K562 (cell line): ENCODE data around the gene CDH16. TPM values are rescaled to one million over a fixed set of nuclear protein-coding genes. Genes with fewer than 3 reads are reported as not detected.
A peak's percentile ranks its signal among the peaks of the same experiment; 100 is the strongest.

ENCODE experiments used
- ATAC-seq: fragments of 200-7000 bp; cut with Tn5 transposase; 3 replicates; pipeline ENCODE4 v1.9.1; 2020; ENCODE audit warnings: moderate library complexity
- BruUV-seq: library from RNA; stranded (reverse); fragments of 400-500 nt; replicated peaks from 2 replicates; lab custom pipeline; 2021; lab: Mats Ljungman, UMichigan
- CTCF ChIA-PET: fragments of 300-600 bp; formaldehyde crosslinking; extraction: SDS; loops from one replicate; lab custom pipeline; 2021; ENCODE audit warnings: low intra/inter-chr PET ratio; lab: Yijun Ruan, JAX
- POLR2A ChIA-PET: fragments of 300-600, 350-650 bp; sonication (Branson Sonifier 250); formaldehyde crosslinking; extraction: SDS; loops from one replicate; lab custom pipeline; 2021; ENCODE audit warnings: antibody characterized with exemption, inconsistent platforms; lab: Yijun Ruan, JAX
- DNase-seq, 4 experiments: peaks; one replicate each; pipeline versions ENCODE4 v3.0.0 to v3.0.0-alpha.2; 2011 to 2018; ENCODE audit warnings: low spot score in 3 of 4, mixed read lengths in 3 of 4; ENCODE audit errors: extremely low read depth in 1 of 4
- FAIRE-seq: peaks from 2 replicates; lab custom pipeline; 2011; peaks lifted over from hg19 to GRCh38; lab: Jason Lieb, UNC
- H2AFZ ChIP-seq: 2 replicates; pipeline ENCODE4 v1.6.0; 2011; ENCODE audit warnings: low read depth, low read length, control low read depth, inconsistent platforms
- H3K27ac ChIP-seq: fragments of 200-600 bp; 3 replicates; pipeline ENCODE4 v1.8.0; 2011; ENCODE audit warnings: low read depth, mild to moderate bottlenecking, control low read depth, inconsistent platforms, low read length, moderate library complexity, mixed read lengths; ENCODE audit errors: extremely low read depth
- H3K27me3 ChIP-seq, 2 experiments: fragments of 300-600 bp in 1 of 2; 2 replicates in 1 of 2; 3 replicates in 1 of 2; pipeline versions ENCODE4 v1.6.0 to v1.8.0; 2011; ENCODE audit warnings: inconsistent platforms in 2 of 2, low read length in 2 of 2, mild to moderate bottlenecking in 1 of 2, mixed read lengths in 1 of 2, moderate library complexity in 1 of 2; ENCODE audit not compliant: control insufficient read depth in 2 of 2, insufficient read depth in 2 of 2
- H3K36me3 ChIP-seq: fragments of 300-600 bp; 3 replicates; pipeline ENCODE4 v1.8.0; 2011; ENCODE audit warnings: mild to moderate bottlenecking, low read length, inconsistent platforms; ENCODE audit not compliant: control insufficient read depth, insufficient read depth
- H3K4me1 ChIP-seq, 2 experiments: fragments of 200-600 bp in 1 of 2; replicated peaks in 1 of 2; 2 replicates in 1 of 2; 3 replicates in 1 of 2; pipeline versions ENCODE4 v1.5.1 to v1.8.0; 2011; ENCODE audit warnings: inconsistent platforms in 2 of 2, low read length in 2 of 2, mild to moderate bottlenecking in 1 of 2, mixed read lengths in 1 of 2, moderate library complexity in 1 of 2; ENCODE audit not compliant: control insufficient read depth in 2 of 2, insufficient read depth in 2 of 2
- H3K4me2 ChIP-seq: 2 replicates; pipeline ENCODE4 v1.6.1; 2011; ENCODE audit warnings: low read length, control low read depth, inconsistent platforms, mixed read lengths; ENCODE audit not compliant: insufficient read depth
- H3K4me3 ChIP-seq: fragments of 200-600 bp; sonication (generic), shearing (Covaris generic); 2 replicates; pipeline ENCODE4 v1.5.1; 2016; ENCODE audit warnings: control low read depth, inconsistent platforms
- H3K79me2 ChIP-seq: fragments of 200-600 bp; 3 replicates; pipeline ENCODE4 v1.8.0; 2011; ENCODE audit warnings: low read length, inconsistent platforms; ENCODE audit not compliant: control insufficient read depth, insufficient read depth
- H3K9ac ChIP-seq, 2 experiments: 2 replicates each; pipeline versions ENCODE4 v1.6.0 to v1.6.1; 2011; ENCODE audit warnings: low read depth in 2 of 2, low read length in 2 of 2, control low read depth in 1 of 2, inconsistent platforms in 1 of 2, mild to moderate bottlenecking in 1 of 2, mixed read lengths in 1 of 2; ENCODE audit not compliant: insufficient read depth in 1 of 2
- H3K9me1 ChIP-seq: one replicate; pipeline ENCODE4 v1.6.0; 2011; ENCODE audit warnings: inconsistent platforms, mild to moderate bottlenecking, low read length, moderate library complexity; ENCODE audit not compliant: control insufficient read depth, insufficient read depth
- H3K9me3 ChIP-seq: replicated peaks from 2 replicates; pipeline ENCODE4 v1.5.1; 2011; ENCODE audit warnings: low read depth, low read length, inconsistent platforms; ENCODE audit not compliant: control insufficient read depth, insufficient read depth
- H4K20me1 ChIP-seq: replicated peaks from 2 replicates; pipeline ENCODE4 v1.6.1; 2011; ENCODE audit warnings: low read length, inconsistent platforms, mixed read lengths; ENCODE audit not compliant: control insufficient read depth, insufficient read depth
- ARID2 ChIP-seq: fragments of 450-650 bp; IDR thresholded peaks from 2 replicates; pipeline ENCODE4 v1.6.1; 2017; ENCODE audit warnings: antibody characterized with exemption, mild to moderate bottlenecking
- ATF7 ChIP-seq: fragments of 450-650 bp; IDR thresholded peaks from 2 replicates; pipeline ENCODE4 v1.7.1; 2014; ENCODE audit warnings: mild to moderate bottlenecking, moderate library complexity
- DEAF1 ChIP-seq: fragments of 450-650 bp; formaldehyde crosslinking; IDR thresholded peaks from 2 replicates; pipeline ENCODE4 v1.4.0; 2020; ENCODE audit warnings: mild to moderate bottlenecking, moderate library complexity
- ILF3 ChIP-seq: fragments of 450-650 bp; IDR thresholded peaks from 2 replicates; pipeline ENCODE4 v1.6.1; 2018; ENCODE audit warnings: antibody characterized with exemption, mild to moderate bottlenecking, moderate library complexity, borderline replicate concordance
- MTA3 ChIP-seq: fragments of 450-650 bp; formaldehyde crosslinking; IDR thresholded peaks from 2 replicates; pipeline ENCODE4 v1.6.1; 2017; ENCODE audit warnings: mild to moderate bottlenecking, borderline replicate concordance
- MYNN ChIP-seq, 2 experiments: sonication (generic); formaldehyde crosslinking in 1 of 2; IDR thresholded peaks; 2 replicates each; pipeline versions ENCODE4 v1.5.0 to v1.6.1; 2016 to 2020; ENCODE audit warnings: antibody characterized with exemption in 1 of 2, missing genetic modification reagents in 1 of 2
- NCOA4 ChIP-seq: fragments of 450-650 bp; IDR thresholded peaks from 2 replicates; pipeline ENCODE4 v1.6.1; 2018; ENCODE audit warnings: mild to moderate bottlenecking; ENCODE audit not compliant: partially characterized antibody
- STAG1 ChIP-seq: sonication (generic); formaldehyde crosslinking; IDR thresholded peaks from 2 replicates; pipeline ENCODE4 v1.5.0; 2020; ENCODE audit warnings: missing genetic modification reagents, borderline replicate concordance
- TCF7 ChIP-seq: sonication (generic); IDR thresholded peaks from 2 replicates; pipeline ENCODE4 v1.6.1; 2016; ENCODE audit warnings: antibody characterized with exemption, borderline replicate concordance
- XRCC5 ChIP-seq: fragments of 200-400 bp; formaldehyde crosslinking; IDR thresholded peaks from 2 replicates; pipeline ENCODE4 v1.6.1; 2017; ENCODE audit warnings: low read depth, mild to moderate bottlenecking, low read length
- ZC3H4 ChIP-seq: sonication (generic); formaldehyde crosslinking; IDR thresholded peaks from 2 replicates; pipeline ENCODE4 v1.9.0; 2021; ENCODE audit warnings: missing genetic modification reagents, borderline replicate concordance
- ZMIZ1 ChIP-seq, 2 experiments: fragments of 150-350 bp in 1 of 2; IDR thresholded peaks; 2 replicates each; pipeline ENCODE4 v1.6.1; 2012 to 2016; ENCODE audit warnings: low read depth in 2 of 2, low read length in 2 of 2, mild to moderate bottlenecking in 1 of 2, moderate library complexity in 1 of 2
- ZNF263 ChIP-seq: sonication (generic); formaldehyde crosslinking; IDR thresholded peaks from 2 replicates; pipeline ENCODE4 v1.8.0; 2022; ENCODE audit warnings: mild to moderate bottlenecking, missing genetic modification reagents, borderline replicate concordance
- ZNF384 ChIP-seq: IDR thresholded peaks from 2 replicates; pipeline ENCODE4 v1.6.1; 2012; ENCODE audit warnings: low read depth, low read length, improper control_type of control experiment
- WGBS: fragments of 100-300 bp; shearing (Covaris generic); methylation state at CpG from one replicate; pipeline ENCODE4 v1.1.6; 2016; ENCODE audit warnings: low coverage, mixed read lengths; ENCODE audit not compliant: insufficient coverage; ENCODE audit errors: missing lambda C conversion rate; 5-methylcytosine and 5-hydroxymethylcytosine counted together
- in situ Hi-C: fragments of 300-500 bp; cut with MboI; formaldehyde crosslinking; loops from 4 replicates; pipeline ENCODE4 v1.15.0; 2018; ENCODE audit warnings: inconsistent platforms, mixed read lengths
- intact Hi-C: fragments of 100-400 bp; cut with micrococcal nuclease; formaldehyde crosslinking; loops from 2 replicates; pipeline ENCODE4 v1.14.2; 2022
- polyA plus RNA-seq, 8 experiments: library from polyadenylated mRNA; depleted of rRNA in 4 of 8; stranded (reverse) in 5 of 8; unstranded in 3 of 8; fragments of >200 nt; fragmentation: Nextera tagmentation in 2 of 8; fragmentation: Illumina TruSeq in 1 of 8; extraction: Ambion mirVana in 2 of 8; extraction: Trizol in 1 of 8; gene quantifications; 2 replicates each; pipeline versions ENCODE4 v1.2.1 to v1.2.3, GENCODE V29; 2011 to 2014; ENCODE audit warnings: inconsistent platforms in 1 of 8, missing spikeins in 1 of 8
- total RNA-seq, 7 experiments: library from RNA; depleted of rRNA in 6 of 7; stranded (reverse); fragments of >200 nt in 6 of 7; fragmentation: Illumina TruSeq in 2 of 7; extraction: Trizol in 2 of 7; gene quantifications; 2 replicates each; pipeline versions ENCODE4 v1.2.1 to v1.2.3, GENCODE V29; 2011 to 2021; ENCODE audit warnings: low replicate concordance in 1 of 7

The CDH16 gene
- total and polyA plus RNA-seq, 9 of the 15 experiments (the other 6 are each of a cell fraction or from before 2014, with no cell fraction given), result not detected

- FAIRE-seq (peak; percentile 94), DNase-seq (peak; percentile 57 to 88 (median 64)), ATAC-seq (peak; percentile 87)
- H3K4me2 ChIP-seq, result no peak overlapping the region
- H4K20me1 ChIP-seq, result no peaks in the 10 kb centered on the region
- H3K9ac ChIP-seq, result peak overlapping the region in 1 of 2 experiments; percentile 75; a peak in 2 of 4 replicates
- ChIA-PET CTCF (interaction anchor here (0.6 to 4.3 kb wide), 6 partner anchors 30 to 84 kb away, joined by 3 to 41 read pairs (median 4); partner anchors contain the start of genes CES2 and RRAD), POLR2A (interaction anchor here (0.6 to 3.0 kb wide), 4 partner anchors 15 to 281 kb away, joined by 3 to 15 read pairs (median 3); partner anchors contain the start of gene PDP2)
- H3K36me3 ChIP-seq, result peaks cover 10% of the 10 kb centered on the region; the same call in 1 of the 3 replicates
- no peaks in the 10 kb centered on the region for H3K9me3 ChIP-seq
- BruUV-seq, result no TSS peak
- 11% methylated on average over 10 of the region's 11 CpGs for WGBS
- no peaks in the 10 kb centered on the region for H3K27me3 ChIP-seq
- no peaks in the 10 kb centered on the region for H3K79me2 ChIP-seq
- intact Hi-C loops (loop anchor here (1.0 to 5.0 kb wide), 3 partner anchors 33 to 122 kb away; no protein-coding TSS in a partner anchor), in situ Hi-C loops (loop anchor here (5.0 kb wide), 1 partner anchor 37 kb away; the partner anchor contains the start of gene CIAO2B)
- H3K4me3 ChIP-seq, result no peak overlapping the region
- H3K27ac ChIP-seq, result no peak overlapping the region
- H3K9me1 ChIP-seq, result no peaks in the 10 kb centered on the region
- peaks cover 14 to 23% of the 10 kb centered on the region in 2 experiments for H3K4me1 ChIP-seq
- H2AFZ ChIP-seq, result peak overlapping the region; percentile 38; the same call in 1 of the 2 replicates
- TF ChIP-seq ARID2, result peak; percentile 91
- TF ChIP-seq ZNF263 (CRISPR knock-in tag), result peak; percentile 35; the same call in 1 of the 2 replicates
- 0 out of 2 replicates have a peak, but pooled peaks have one; percentile 13 for TF ChIP-seq ZC3H4 (CRISPR knock-in tag)
- peak; percentile 48; the same call in 1 of the 2 replicates for TF ChIP-seq MYNN (IDR thresholded peaks at IDR 0.05)
- no peak for TF ChIP-seq MYNN (CRISPR knock-in tag; IDR thresholded peaks at IDR 0.05)
- peak; percentile 52; the same call in 1 of the 2 replicates for TF ChIP-seq TCF7
- TF ChIP-seq ZMIZ1 (IDR thresholded peaks at IDR 0.05; ENCODE audit: low read depth in 2 of 2, low read length in 2 of 2), result peak in 1 of 2 experiments; percentile 40; a peak in 1 of 4 replicates
- peak; percentile 95 for TF ChIP-seq DEAF1
- TF ChIP-seq NCOA4, result no peak
- 0 out of 2 replicates have a peak, but pooled peaks have one; percentile 15 for TF ChIP-seq ZNF384
- TF ChIP-seq STAG1 (CRISPR knock-in tag), result peak; percentile 65; the same call in 1 of the 2 replicates
- peak; percentile 38; the same call in 1 of the 2 replicates for TF ChIP-seq XRCC5
- 0 out of 2 replicates have a peak, but pooled peaks have one; percentile 51 for TF ChIP-seq ATF7
- TF ChIP-seq ILF3, result no peak
- TF ChIP-seq MTA3, result peak; percentile 46; the same call in 1 of the 2 replicates
Measured at GRCh38 chr16:66894948-66895688, 23.6 kb downstream of the CDH16 start.
